ENCODE results near the gene LITAF. TPM values are rescaled to one million over a fixed set of nuclear protein-coding genes. Genes with fewer than 3 reads are reported as not detected.
"Not testable (repeated sequence)": the region's sequence is repeated elsewhere in the genome, so short reads cannot be mapped to it uniquely, and the experiment has no call there.

LITAF gene
- total RNA-seq, 1 donor from 2014 or later, result 242 TPM

DNA sequence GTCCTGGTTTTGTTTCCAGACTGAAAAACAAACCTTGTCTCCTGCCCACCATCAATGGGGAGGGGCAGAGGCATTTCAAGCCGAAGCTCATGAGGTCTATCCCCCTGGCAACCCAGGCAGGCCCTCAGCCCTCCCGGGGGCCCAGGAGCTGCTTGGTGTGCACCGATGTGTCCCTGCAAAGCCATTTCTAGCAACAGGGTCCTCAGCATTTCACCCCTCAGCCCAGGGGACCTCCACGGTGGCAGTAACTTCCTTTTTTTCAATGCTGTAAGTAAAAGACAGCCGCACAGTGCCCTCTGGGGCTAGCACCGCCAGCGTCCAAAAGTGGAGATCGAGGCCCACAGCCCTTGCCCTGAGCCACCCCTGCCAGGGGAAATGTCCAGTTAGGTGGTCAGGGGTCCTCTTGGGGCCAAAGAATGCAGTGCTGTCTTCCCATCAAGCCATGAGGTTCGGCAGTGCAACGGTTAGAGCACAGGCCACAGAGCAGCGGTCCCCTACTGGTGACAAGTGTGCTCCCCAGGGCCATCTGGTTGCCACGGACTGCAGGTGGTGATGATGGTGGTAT is 79.9 kb downstream of the LITAF start:
- H3K27ac ChIP-seq, result no peak overlapping the region
- no peaks in the 10 kb centered on the region for H3K27me3 ChIP-seq
- no peak for TF ChIP-seq CTCF (IDR thresholded peaks at IDR 0.05)
- no peaks in the 10 kb centered on the region for H3K4me1 ChIP-seq
- H3K36me3 ChIP-seq, result no peaks in the 10 kb centered on the region
- DNase-seq (no peak), ATAC-seq (peak; percentile 34)
- H3K4me3 ChIP-seq, result no peak overlapping the region
- intact Hi-C loops (cut with DNase I), result no loop called here
- no peaks in the 10 kb centered on the region for H3K9me3 ChIP-seq

DNA sequence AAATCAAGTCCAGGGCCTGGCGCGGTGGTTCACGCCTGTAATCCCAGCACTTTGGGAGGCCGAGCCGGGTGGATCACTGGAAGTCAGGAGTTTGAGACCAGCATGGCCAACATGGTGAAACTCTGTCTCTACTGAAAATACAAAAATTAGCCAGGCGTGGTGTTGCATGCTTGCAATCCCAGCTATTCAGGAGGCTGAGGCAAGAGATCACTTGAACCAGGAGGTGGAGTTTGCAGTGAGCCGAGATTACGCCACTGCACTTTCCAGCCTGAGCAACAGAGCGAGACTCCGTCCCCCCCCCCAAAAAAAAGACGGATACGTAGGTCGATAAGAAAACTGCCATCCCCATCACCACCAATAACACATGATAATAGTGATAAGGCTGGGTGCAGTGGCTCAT is 82.5 kb downstream of the LITAF start:
- peak; percentile 34 for ATAC-seq
- H3K4me1 ChIP-seq; H3K36me3 ChIP-seq; H3K4me3 ChIP-seq; H3K9me3 ChIP-seq; DNase-seq; intact Hi-C loops (cut with DNase I); H3K27ac ChIP-seq; H3K27me3 ChIP-seq: not testable (repeated sequence)

DNA sequence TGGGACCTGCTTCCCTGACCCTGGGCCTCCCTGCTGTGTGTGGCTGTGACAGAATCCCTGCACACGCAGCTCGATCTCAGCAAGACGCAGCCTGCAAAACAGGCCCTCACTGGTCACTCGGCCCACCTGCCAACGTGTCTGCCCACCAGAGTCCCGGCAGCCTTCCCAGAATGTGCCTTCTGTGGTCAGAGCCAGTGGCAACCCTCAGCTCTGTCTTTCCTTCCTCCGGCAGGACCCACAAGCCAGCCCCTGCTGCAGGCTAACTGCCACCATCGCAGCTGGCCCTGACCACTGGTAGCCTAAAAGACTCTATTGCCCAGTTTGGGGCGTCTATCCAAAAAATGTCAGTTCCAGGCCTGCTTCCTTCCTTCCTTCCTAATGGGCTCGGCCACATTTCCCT is 83.2 kb downstream of the LITAF start:
- TF ChIP-seq CTCF (IDR thresholded peaks at IDR 0.05), result no peak
- DNase-seq (no peak), ATAC-seq (no peak)
- Histone ChIP-seq H3K27me3 (no peaks in the 10 kb centered on the region), H3K4me1 (no peaks in the 10 kb centered on the region), H3K9me3 (no peaks in the 10 kb centered on the region), H3K36me3 (no peaks in the 10 kb centered on the region), H3K27ac (no peak overlapping the region), H3K4me3 (no peak overlapping the region)
- intact Hi-C loops (cut with DNase I), result no loop called here

- no peaks in the 10 kb centered on the region for H3K27me3 ChIP-seq
- H3K36me3 ChIP-seq, result no peaks in the 10 kb centered on the region
- H3K27ac ChIP-seq, result no peak overlapping the region
- H3K4me1 ChIP-seq, result peaks cover 9% of the 10 kb centered on the region
- no peak overlapping the region for H3K4me3 ChIP-seq
- no peak for TF ChIP-seq CTCF (IDR thresholded peaks at IDR 0.05)
- ATAC-seq, result no peak
- intact Hi-C loops (cut with DNase I), result no loop called here
- no peaks in the 10 kb centered on the region for H3K9me3 ChIP-seq
- no peak for DNase-seq
These were observed 84.5 kb downstream of the LITAF start for GRCh38 chr16:11502239-11502638.

- no peaks in the 10 kb centered on the region for H3K9me3 ChIP-seq
- intact Hi-C loops (cut with DNase I), result no loop called here
- no peak overlapping the region for H3K4me3 ChIP-seq
- H3K27ac ChIP-seq, result no peak overlapping the region
- no peak for TF ChIP-seq CTCF (IDR thresholded peaks at IDR 0.05)
- no peaks in the 10 kb centered on the region for H3K36me3 ChIP-seq
- no peaks in the 10 kb centered on the region for H3K27me3 ChIP-seq
- DNase-seq, result no peak
- no peak for ATAC-seq
- peaks cover 14% of the 10 kb centered on the region for H3K4me1 ChIP-seq
These were observed 85.1 kb downstream of the LITAF start for GRCh38 chr16:11501632-11502031.

GRCh38 chr16:11500700-11501346 is 85.9 kb downstream of the LITAF start:
- no peak overlapping the region for H3K4me3 ChIP-seq
- H3K27me3 ChIP-seq, result no peaks in the 10 kb centered on the region
- H3K36me3 ChIP-seq, result no peaks in the 10 kb centered on the region
- no peak overlapping the region for H3K27ac ChIP-seq
- intact Hi-C loops (cut with DNase I), result no loop called here
- no peak for ATAC-seq
- no peak for TF ChIP-seq CTCF (IDR thresholded peaks at IDR 0.05)
- no peaks in the 10 kb centered on the region for H3K9me3 ChIP-seq
- peaks cover 20% of the 10 kb centered on the region for H3K4me1 ChIP-seq
- DNase-seq, result no peak

Data from upper lobe of right lung (tissue), 1 donor.